Tibial nerve (tissue), 4 donors: ENCODE measurements around the gene WIPF3.

Experiments used
- CTCF ChIP-seq, 5 experiments: fragments of 200-600 bp in 3 of 5; fragments of 450-650 bp in 2 of 5; sonication (generic) in 3 of 5; IDR thresholded peaks; one replicate each; pipeline ENCODE4 v1.5.1; 2016 to 2019; ENCODE audit warnings: antibody characterized with exemption in 5 of 5, mild to moderate bottlenecking in 3 of 5, moderate library complexity in 2 of 5
- EP300 ChIP-seq, 2 donors: sonication (generic); formaldehyde crosslinking; IDR thresholded peaks; one replicate each; pipeline ENCODE4 v1.6.1; 2017; ENCODE audit warnings: antibody characterized with exemption in 2 of 2, mild to moderate bottlenecking in 1 of 2
- POLR2A ChIP-seq, 2 donors: fragments of 450-650 bp; IDR thresholded peaks; one replicate each; pipeline ENCODE4 v1.6.1; 2017; ENCODE audit warnings: antibody characterized with exemption in 2 of 2, mild to moderate bottlenecking in 2 of 2, moderate library complexity in 2 of 2

- TF ChIP-seq CTCF (IDR thresholded peaks at IDR 0.05) (no peak), POLR2A (IDR thresholded peaks at IDR 0.05) (no peak), EP300 (IDR thresholded peaks at IDR 0.05) (no peak)
Observed at GRCh38 chr7:29798422-29798821, 7.9 kb upstream of the WIPF3 start.
